ENCODE data around the gene CEP41.
A peak's percentile ranks its signal among the peaks of the same experiment; 100 is the strongest.

Gene CEP41

DNA sequence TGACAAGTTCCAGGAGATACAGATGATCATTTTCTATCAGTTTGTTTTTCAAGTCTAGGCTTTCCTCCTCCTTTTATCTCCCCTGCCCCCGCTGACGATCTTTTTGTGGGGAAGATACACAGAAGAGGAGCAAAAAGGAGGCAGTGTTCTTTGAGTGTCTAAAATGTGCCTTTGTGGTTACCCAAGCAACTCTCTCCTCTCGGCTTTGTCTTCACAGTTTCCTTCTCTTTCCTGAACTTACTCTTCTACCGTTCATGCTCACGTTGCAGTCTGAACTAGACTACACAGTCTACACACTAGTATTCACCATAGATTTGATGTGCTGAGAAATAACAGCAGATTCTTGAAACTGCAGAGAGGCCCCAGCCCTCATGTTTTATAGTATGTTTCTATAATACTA is 23.6 kb downstream of the CEP41 start:
- DNase-seq (ENCODE audit: low spot score): no peak

DNA sequence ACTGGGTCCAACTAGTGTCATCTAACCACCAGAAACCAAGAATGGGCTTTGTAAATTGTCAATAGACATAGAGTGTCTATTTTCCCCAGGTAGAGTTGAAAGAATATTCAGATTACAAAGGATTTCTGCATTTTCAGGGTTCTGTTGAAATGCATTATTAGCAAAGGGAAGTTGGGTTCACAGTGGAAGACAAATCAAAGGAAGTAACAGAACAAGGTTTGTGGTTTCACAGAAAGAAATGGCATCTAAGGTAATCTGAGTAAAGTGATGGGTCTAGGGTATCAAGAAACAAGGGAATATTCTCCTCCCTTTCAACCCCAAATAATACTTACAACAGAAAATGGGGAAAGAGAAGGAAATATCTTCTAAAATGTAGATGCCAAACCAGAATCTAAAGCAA is 25.8 kb downstream of the CEP41 start:
- no peak for DNase-seq (ENCODE audit: low spot score)

DNA sequence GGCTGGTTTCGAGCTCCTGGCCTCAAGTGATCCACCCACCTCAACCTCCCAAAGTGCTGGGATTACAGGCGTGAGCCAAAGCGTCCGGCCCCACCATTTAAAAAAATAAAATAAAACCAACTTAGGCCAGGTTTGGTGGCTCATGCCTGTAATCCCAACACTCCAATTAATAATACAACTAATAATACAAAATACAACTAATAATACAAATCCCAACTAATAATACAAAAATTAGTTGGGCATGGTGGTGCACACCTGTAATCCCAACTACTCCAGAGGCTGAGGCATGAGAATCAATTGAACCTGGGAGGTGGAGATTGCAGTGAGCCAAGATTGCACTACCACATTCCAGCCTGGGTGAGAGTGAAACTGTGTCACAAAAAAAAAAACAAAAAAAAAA is 27.6 kb downstream of the CEP41 start:
- no peak for DNase-seq (ENCODE audit: low spot score)

DNA sequence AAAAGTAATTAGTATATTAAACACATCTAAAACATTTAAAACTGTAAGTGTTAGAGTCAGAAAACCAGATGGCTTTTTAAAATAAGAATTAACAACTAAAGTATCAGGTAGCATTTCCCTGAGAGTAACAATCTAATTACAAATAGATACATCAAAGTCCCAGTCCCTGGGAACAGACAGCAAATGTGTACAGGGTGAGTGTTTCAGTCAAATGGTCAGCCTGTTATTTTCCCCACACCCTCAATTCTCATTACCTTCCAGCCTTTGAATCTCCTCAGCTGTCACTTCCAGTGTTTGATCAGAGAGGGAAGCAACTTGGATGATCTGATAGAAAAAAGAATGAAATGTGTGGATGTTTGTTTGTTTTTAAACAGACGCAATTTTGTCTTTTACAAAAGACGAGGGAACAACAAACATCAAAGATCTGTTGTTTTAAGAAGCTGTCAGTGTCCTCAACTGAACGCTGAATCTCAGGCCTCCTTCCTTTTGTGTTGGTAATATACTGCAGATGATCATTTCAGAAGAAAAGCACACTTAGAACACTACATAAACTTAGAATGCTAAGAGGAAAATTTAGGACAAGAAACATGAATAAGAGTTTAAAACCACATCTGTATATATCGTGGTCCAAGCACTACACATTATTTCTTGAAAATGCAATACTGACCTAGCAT is 29.8 kb downstream of the CEP41 start:
- no peak for DNase-seq (ENCODE audit: low spot score)

DNA sequence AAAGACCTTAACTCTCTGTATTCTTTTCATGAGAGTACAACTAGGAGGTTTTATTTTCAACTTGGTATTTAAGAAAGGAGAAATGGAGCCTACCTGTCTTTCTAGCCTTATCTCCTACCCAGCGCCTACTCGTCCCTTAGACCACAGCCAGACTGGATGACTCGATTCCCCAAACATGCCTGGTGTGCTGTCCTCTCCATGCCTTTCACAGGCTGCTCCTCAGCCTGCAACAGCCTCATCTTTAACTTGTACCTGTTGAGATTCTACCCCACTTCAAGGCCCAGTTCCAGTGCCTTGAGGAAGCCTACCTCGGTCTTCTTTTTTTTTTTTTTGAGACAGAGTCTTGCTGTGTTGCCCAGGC is 31.1 kb downstream of the CEP41 start:
- DNase-seq (ENCODE audit: low spot score): no peak

DNA sequence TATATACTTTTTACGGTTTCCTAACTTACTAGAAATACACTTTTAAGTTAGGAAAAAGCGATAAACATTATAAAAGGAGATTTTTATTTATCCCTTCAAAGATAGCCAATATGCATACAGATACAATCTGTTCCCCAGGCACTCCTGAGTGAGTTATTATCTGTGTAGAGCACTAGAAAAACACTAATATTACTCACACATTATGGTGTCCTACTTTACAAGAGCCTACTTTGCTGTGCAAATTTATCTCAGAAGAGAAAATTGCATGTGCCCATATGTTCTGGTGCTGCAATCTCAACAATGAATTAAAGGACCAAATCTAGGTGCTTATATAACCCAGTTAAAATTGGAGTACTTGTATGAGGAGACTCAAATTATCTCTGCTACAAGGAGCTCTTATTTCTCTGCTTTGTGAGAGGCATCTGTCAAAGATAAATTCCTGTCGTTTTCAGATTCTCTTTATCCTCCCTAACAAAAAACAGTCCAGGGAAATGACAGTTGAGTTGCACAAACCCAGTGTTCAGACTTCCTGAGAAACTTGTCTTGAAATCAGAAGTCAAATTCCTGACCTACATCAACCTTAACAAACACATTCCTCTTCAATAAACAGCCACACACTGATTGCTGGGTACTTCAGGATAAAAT is 31.6 kb downstream of the CEP41 start:
- no peak for DNase-seq (ENCODE audit: low spot score)

DNA sequence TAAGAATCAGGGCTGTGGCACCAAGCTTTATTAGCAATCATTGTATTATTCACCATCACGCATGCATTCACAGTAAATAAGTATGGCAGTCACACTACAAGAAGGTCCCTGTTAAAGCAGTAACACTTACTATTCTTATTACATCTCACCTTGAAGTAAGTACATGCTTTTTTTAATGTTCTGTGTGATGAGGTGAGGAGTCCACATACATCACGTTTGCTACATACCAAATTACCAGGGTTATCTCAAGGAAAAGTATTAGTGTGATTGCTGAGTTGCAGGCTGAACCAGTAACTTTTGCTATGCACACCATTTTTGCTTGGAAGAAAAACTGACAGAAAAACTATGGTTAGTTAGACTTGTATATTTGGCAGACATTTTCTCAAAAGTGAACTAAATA is 35.8 kb downstream of the CEP41 start:
- DNase-seq (ENCODE audit: low spot score): no peak

DNA sequence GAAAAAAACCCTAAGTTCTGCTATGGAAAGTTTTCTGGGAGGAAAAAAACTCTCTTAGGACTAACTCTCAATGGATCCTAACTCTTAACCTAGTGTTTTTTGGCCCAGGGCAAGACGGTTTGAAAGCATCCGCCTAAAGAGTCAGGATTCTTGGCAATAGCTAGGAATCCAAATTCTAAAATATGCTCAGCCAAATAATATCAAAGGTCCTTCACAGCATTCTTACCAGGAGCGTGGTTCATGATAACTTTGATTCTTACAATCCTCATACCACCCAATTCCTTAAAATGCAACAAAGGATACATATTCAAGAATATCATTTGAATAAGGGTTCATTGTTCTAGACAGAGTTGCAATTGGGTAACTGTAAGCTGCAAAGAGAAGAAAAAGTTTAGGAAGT is 39.2 kb downstream of the CEP41 start:
- DNase-seq (ENCODE audit: low spot score): no peak

DNA sequence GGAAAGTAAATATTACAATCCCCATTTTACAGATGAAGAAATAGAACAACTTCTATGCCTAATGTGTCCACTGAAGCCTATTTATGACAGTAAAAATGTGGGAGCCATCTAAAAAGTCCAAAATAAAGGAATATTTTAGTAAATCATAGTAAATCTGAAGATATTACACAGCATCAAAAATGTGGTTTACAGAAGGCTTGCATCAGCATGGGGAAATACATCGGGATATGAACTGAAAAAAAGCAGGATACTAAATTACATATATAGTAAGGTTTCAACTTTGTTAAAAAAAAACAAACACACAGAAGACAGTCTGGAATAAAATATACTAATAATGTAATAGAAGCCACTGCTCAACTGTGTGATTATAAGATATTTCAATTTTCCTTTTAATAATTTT is 39.7 kb downstream of the CEP41 start:
- no peak for DNase-seq (ENCODE audit: low spot score)

DNA sequence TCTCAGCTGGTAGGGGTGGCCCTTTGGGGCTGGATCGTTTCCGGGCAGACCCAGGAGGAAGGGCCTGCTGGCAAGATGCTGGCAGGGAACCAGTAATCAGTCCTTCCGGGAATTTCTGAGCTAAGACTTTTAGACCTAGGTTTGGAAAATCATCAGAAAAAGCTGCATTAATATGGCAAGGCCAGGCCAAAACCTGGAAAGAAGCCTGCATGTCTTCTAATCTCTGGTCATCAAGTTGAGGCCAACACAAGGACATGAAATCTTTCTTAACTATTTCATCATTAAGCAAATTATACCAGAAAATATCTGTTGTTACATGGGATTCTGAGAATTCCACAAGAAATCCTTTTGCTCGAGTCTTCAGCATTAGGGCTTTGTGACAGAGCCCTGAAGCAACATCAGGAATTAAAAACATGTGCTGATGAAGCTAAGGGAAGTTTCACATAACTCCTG is 40.7 kb downstream of the CEP41 start:
- DNase-seq (ENCODE audit: low spot score): no peak

DNA sequence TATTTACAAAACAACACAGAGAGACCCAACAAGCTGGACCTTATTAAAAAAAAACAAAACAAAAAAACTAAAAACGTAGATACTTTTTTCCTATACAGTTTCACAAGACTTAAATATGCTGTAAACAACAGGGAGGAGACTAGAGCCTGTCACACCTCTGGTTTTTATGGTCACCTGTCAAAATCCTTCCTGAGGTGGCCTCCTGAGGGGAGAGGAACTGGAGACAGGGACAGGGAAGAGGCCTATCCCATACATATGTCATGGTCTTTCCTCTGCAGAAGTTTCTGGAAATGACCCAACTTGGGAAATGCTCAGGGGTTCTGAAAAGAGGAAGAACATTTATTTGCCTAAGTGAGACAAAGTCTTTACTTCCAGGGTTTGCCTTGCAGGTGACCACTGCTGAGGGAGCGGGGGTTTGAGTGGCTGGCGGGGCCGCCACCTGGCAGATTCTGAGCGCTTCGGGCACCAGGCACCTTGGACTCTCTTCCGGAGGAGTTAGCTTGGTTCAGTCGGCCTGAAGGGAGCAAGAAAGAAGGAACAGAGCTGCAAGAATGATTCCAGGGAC is 42.2 kb downstream of the CEP41 start:
- no peak for DNase-seq (ENCODE audit: low spot score)

DNA sequence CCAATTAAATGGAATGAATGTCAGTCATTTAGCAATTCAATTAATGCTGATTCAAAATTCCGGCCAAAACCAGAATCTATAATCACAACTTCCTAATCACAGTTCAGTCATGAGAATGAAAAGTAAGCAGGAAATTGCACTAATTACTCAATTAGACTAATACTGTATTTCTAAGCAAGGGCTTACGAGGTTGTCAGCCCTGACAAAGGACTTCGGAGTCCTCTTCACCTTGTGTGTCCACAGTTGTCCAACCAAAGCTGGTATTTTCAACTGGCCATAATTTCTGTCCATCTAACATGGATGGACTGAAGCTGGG is 43.1 kb downstream of the CEP41 start:
- DNase-seq (ENCODE audit: low spot score): no peak

DNA sequence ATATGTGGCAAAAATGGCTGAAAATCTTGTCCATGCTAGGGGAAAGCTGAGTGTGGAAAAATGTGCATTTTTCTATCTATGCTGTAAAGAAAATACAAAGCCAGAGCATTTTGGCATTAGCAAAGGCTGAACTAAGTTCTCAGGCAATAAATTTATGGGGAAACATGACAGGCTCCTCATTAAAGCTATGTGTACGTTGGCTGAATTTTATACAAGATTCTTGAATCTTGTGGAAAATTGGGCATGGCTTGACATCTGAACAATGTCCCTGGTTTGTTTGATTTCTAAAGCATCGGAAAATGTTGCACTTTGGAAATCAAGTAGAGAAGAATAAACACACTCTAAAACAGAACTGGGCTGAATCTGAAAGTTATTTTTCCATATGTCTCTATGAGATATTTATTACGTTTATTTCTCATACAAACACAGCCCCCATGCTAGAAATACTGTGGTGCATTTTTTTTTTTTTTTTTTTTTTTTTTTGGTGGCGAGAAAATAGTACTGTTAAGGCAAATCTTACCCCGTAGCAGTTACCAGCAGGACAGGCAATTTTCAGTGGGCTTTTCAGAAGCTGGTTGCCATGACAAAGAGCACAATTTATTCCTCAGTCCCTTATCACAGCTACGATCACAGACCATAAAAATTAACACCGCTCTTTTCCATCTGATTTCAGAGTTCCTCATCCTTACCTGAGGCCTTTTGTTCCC is 43.6 kb downstream of the CEP41 start:
- DNase-seq (ENCODE audit: low spot score): no peak

DNA sequence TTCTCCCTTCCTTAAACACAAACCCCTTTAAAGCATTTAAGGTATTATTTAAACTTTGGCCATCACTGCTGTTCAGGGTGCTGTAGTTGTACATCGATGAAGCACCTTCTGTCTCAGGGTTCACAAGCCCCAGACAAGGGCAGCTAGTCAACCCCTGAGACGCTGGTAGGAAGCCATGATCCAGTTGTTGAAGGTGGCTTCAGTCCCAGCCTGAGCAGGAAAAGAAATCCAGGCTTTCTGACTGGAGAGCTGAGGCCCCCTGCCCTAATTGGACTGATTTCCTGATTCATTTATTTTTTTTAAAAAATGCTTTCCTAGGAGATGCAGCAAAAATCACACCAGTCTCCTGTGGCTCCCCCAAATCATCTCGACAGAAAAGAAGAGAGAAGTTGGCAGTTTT is 44.7 kb downstream of the CEP41 start:
- DNase-seq (ENCODE audit: low spot score): no peak

DNA sequence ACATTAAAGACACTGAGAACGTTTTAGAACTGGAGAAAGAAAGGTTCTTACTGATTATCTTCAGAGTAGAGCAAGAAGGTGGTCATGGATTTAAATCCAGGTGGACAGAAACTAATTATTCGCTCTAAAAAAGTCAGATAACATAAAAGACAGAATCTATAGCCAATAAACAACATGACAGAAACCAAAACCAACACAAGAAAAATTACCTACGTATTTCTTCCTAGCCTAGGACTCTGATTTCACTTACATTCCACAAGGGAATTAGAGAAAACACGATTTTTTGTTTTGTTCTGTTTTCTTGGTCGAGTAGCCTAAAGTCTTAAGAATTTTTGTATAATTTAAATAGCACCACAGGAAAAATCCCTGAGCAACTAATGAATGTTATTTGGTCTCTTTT is 45.4 kb downstream of the CEP41 start:
- no peak for DNase-seq (ENCODE audit: low spot score)

DNA sequence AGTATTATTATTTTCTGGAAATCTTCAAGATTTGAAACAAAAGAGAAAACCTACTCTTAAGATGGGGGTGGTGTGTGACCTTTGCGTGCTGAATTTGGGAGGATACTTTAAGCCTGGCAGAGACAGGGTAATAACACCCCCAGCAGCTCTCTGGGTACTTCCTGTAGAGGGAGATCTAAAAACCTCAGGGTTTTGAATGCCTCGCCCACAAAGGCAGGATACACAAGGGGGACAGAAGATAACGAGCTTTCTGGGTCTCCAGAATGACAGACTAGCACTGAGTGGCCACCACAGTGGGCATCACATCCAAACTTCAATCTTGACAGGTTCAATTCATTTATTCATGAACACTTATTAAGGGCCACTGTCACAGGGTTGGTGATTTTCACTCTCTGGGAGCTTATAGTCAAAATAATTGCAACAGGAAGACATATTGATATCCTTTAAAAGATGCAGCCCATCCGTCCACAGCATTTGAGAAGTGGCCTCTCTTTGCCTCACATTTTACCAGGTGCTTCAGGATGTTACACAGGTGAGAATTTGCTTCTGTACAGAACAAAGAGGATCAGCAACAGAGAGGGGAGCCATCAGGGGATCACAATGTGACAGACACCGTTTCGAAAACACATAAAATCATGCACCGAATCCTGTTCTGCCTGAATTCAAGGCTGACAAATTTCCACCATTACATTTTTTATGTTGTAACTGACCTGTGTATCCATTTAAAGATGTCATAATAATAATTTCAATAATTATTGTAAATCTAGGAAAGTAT is 46.2 kb downstream of the CEP41 start:
- no peak for DNase-seq (ENCODE audit: low spot score)

DNA sequence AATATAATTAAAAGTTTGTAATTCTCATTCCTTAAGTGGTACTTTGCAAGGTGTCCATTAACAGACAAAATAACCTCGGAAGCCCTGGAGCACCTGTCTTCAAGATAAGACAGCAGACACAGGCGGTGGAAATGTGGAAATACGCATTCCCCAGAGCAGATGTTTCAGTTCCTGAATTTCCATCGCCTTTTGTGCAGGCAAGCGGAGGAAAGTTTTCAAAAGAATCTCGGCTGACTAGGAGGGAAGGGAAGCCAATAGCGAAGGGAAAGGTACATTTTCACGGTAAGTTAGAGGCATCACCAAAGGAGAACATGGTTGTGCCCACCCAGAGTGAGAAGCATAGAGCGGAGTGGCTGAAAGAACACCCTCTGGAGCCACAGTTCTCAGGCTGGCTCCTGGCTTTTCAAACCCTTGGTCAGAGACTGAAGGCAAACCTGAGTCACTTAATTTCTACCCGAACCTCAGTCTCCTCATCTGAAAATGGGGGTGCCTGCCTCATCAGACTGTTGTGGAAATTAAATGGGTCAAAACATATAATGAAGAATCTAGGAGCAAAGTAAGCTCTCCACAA is 46.9 kb downstream of the CEP41 start:
- no peak for DNase-seq (ENCODE audit: low spot score)

DNA sequence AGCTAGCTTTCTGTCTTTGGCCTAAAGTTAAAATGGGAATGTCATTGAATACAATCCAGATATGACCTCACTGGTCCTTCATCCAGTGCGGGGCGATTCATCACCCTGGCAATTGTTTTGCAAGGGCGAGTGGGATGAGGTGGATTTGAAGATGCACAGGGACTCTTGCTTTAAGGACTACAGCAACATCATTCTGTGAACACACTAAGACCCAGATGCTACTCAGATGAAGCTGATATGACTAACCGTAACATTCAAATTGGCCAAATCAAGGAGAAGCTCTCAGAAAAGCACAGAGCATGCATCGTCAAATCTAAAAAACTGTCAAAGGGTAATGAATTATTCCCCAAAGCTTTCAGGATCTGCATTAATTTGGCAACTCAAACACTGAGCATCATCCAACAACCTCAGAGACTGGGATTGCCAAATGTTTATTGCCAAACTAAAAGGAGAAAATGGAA is 47.7 kb downstream of the CEP41 start:
- DNase-seq (ENCODE audit: low spot score): peak; percentile 9

DNA sequence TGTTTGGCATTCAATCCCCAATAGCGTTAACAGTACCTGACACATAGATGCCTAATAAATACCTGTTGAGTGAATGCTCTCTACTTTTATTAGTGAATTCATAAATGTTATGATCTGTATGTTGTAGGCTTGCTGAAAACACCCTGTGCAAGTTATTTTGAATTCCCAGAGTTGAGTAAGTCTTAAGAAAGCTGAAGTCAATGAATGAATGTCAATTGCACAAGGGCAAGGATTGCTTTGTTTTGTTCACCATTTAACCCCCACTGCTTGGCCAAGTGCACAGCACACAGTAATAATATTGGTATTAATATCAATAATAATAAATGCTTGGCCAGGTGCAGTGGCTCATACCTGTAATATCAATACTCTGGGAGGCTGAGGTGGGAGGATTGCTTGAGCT is 50.3 kb downstream of the CEP41 start:
- no peak for DNase-seq (ENCODE audit: low spot score)

DNA sequence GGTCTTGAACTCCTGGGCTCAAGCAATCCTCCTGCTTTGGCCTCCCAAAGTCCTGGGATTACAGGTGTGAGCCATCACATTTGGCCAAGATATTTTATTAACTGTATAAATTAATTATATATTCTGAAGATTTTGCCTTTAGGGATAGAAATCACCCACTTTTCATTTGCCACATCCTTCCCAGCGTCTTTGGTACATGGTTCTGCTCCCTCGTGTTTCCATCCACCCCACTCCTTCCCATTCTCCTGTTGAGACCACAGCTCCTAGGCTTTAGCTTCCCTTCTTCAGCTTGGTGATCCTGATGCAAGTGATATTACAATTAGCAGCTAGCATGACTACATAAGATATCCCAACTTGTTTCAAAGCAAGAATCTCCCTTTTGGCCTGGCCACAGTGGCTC is 52.1 kb downstream of the CEP41 start:
- DNase-seq (ENCODE audit: low spot score): no peak

DNA sequence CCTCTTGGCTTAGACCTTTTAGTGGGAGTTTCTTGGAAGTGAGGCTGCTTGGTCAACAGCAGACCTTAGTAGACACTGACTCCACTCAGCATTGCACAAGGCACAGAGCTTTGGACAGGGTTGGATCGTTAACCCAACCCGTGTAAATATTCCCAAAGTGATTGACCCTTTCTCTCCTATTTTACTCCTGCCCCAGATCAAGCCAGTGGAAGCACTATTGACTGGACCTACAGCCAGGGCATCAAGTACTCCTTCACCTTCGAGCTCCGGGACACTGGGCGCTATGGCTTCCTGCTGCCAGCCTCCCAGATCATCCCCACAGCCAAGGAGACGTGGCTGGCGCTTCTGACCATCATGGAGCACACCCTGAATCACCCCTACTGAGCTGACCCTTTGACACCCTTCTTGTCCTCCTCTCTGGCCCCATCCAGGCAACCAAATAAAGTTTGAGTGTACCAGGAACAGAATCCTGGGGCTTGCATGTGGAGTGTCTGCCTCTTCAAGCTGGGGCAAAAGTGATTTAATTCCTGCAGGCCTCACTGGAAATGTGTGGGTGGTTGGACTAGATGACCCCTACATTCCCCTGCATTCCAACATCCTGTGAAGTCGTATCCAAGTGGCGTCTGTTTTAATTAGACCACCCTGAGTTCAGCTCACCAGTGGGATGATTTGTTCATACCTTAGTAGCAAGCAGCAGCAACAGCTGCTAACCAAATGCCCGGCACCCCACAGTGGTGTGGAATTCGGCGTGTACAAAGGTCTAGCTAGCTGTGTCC is 53.0 kb downstream of the CEP41 start:
- DNase-seq (ENCODE audit: low spot score): no peak

DNA sequence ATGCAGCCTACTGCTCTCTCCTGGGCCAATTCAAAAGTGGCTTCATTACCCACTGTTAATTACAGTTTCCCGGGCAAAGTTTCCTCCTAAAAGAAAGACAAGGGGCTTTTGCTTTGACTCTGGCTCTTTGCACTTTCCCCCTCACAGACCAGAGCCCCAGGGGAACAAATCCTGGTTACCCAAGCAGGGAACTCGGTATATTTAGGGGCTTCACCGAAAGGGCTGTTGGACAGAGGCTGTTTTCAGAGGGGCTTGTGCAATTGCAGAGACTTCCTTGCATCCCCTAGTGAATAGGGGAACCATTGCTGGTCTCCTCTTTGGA is 53.5 kb downstream of the CEP41 start:
- no peak for DNase-seq (ENCODE audit: low spot score)
